Loucy (cell line): ENCODE data around the gene MCU.

Experiments used
- EZH2phosphoT487 ChIP-seq: fragments of 200-600 bp; IDR thresholded peaks from 2 replicates; pipeline ENCODE4 v1.6.1; 2018; ENCODE audit warnings: antibody characterized with exemption, mild to moderate bottlenecking, moderate library complexity, borderline replicate concordance
- TF ChIP-seq, protein P1 (sequence below): fragments of 200-600 bp; sonication (generic); conservative IDR thresholded peaks from 2 replicates; pipeline ENCODE4 v1.5.1; 2014; ENCODE audit warnings: mild to moderate bottlenecking, antibody characterized with exemption, low read length

DNA sequence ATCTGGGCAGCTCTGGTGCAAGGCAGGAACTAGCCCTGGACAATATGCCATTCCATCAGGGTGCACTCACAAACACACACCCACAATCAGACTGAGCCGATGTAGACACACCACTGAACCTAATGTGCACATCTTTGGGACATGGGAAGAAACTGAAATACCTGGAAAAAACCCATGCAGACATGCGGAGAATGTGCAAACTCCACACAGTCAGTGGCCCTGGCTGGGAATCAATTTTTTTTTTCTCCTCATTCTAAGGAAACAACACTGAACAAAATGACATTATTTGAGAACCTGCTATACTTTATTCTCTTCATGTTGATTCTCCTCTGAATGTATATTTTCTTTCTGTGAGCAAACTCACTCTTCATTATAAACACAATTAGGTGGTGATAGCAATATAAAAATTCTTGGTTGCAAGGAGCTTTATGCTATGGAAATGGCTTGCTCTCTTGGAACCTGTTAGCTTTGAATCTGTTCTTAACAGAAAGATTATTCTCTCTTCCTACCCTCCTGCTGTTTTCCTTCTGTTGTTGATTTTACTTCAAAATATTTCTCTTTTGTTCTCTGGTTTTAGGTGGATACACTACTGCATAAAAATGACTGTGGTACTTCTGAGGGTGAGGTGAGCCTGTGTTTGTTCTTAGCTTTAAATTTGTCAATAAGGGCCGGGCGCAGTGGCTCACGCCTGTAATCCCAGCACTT lies 33.1 kb upstream of the MCU start:
- TF ChIP-seq, protein P1, sequence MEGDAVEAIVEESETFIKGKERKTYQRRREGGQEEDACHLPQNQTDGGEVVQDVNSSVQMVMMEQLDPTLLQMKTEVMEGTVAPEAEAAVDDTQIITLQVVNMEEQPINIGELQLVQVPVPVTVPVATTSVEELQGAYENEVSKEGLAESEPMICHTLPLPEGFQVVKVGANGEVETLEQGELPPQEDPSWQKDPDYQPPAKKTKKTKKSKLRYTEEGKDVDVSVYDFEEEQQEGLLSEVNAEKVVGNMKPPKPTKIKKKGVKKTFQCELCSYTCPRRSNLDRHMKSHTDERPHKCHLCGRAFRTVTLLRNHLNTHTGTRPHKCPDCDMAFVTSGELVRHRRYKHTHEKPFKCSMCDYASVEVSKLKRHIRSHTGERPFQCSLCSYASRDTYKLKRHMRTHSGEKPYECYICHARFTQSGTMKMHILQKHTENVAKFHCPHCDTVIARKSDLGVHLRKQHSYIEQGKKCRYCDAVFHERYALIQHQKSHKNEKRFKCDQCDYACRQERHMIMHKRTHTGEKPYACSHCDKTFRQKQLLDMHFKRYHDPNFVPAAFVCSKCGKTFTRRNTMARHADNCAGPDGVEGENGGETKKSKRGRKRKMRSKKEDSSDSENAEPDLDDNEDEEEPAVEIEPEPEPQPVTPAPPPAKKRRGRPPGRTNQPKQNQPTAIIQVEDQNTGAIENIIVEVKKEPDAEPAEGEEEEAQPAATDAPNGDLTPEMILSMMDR, result no peak
- no peak for TF ChIP-seq EZH2phosphoT487
